ENCODE measurements around the gene XPC.
"Not testable (repeated sequence)": the region's sequence is repeated elsewhere in the genome, so short reads cannot be mapped to it uniquely, and the experiment has no call there.

XPC gene

GRCh38 chr3:14178247-14179113 lies at the start of gene XPC, which contains the start of gene LSM3:
Gene XPC, minus strand, starts transcription at chr3:14178601. Its CDS starts 33 bp downstream, at chr3:14178568.
Gene LSM3, plus strand, starts transcription at chr3:14178817. Its CDS starts 44 bp downstream, at chr3:14178861.
- DNase-seq (ENCODE audit: extremely low read depth, insufficient read length), result peak; percentile 99
- Histone ChIP-seq H3K27me3 (replicated peaks; ENCODE audit: control insufficient read depth, insufficient read depth, low read length) (no peaks in the 10 kb centered on the region), H3K4me3 (replicated peaks; ENCODE audit: low read depth, low read length) (peak within 1 kb of the TSS; percentile 81), H3K36me3 (ENCODE audit: control insufficient read depth, insufficient read depth, low read length) (no peaks in the 10 kb centered on the region)
- TF ChIP-seq, protein P1, sequence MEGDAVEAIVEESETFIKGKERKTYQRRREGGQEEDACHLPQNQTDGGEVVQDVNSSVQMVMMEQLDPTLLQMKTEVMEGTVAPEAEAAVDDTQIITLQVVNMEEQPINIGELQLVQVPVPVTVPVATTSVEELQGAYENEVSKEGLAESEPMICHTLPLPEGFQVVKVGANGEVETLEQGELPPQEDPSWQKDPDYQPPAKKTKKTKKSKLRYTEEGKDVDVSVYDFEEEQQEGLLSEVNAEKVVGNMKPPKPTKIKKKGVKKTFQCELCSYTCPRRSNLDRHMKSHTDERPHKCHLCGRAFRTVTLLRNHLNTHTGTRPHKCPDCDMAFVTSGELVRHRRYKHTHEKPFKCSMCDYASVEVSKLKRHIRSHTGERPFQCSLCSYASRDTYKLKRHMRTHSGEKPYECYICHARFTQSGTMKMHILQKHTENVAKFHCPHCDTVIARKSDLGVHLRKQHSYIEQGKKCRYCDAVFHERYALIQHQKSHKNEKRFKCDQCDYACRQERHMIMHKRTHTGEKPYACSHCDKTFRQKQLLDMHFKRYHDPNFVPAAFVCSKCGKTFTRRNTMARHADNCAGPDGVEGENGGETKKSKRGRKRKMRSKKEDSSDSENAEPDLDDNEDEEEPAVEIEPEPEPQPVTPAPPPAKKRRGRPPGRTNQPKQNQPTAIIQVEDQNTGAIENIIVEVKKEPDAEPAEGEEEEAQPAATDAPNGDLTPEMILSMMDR (IDR thresholded peaks at IDR 0.05; ENCODE audit: insufficient read depth, low read length, poor library complexity, severe bottlenecking), result no peak

GRCh38 chr3:14227856-14228255 lies 49.5 kb upstream of the XPC start:
- no peak for DNase-seq (ENCODE audit: extremely low read depth, insufficient read length)
- TF ChIP-seq, protein P1 (IDR thresholded peaks at IDR 0.05; ENCODE audit: insufficient read depth, low read length, poor library complexity, severe bottlenecking), result no peak
- Histone ChIP-seq H3K27me3 (replicated peaks; ENCODE audit: control insufficient read depth, insufficient read depth, low read length) (no peaks in the 10 kb centered on the region), H3K36me3 (ENCODE audit: control insufficient read depth, insufficient read depth, low read length) (no peaks in the 10 kb centered on the region), H3K4me3 (replicated peaks; ENCODE audit: low read depth, low read length) (no peak overlapping the region)

DNA sequence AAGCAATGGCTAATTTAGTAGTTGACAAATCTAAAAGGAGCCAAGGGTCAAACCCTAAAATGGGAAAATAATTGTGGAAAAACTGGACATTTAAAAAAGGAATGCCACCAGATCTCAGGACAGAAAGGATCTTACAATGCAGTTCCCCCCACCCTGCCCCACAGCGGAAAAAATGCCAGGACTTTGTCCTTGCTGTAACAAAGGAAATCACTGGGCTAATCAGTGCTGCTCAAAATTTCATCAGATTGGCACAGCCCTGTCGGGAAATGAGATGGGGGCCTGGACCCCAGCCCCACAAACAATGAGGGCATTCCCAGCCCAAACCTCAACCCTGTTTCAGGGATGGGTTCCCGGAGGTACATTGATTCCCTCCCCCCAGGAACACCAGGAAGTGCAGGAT lies 48.0 kb upstream of the XPC start:
- not testable (repeated sequence) for H3K36me3 ChIP-seq (ENCODE audit: control insufficient read depth, insufficient read depth, low read length); H3K4me3 ChIP-seq (replicated peaks; ENCODE audit: low read depth, low read length); H3K27me3 ChIP-seq (replicated peaks; ENCODE audit: control insufficient read depth, insufficient read depth, low read length); DNase-seq (ENCODE audit: extremely low read depth, insufficient read length)

DNA sequence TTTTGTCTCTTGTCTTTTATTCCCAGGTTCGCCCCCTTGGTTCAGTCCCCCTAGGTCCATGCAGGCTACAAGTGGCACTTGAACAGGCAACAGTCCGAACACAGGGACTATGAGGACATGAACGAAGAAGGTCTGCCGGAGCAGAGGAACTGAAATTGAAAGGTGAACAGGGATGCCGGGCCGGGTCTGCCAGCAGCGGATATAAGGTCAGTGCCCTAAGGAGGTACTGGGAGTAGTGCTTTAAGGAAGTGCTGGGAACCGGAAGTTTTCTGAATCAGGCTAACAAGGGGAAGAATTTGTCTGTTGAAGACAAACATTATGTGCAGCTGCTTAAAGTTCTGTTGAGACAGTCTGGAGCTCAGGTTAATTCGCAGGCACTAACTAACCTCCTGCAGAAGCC lies 47.0 kb upstream of the XPC start:
- TF ChIP-seq, protein P1 (IDR thresholded peaks at IDR 0.05; ENCODE audit: insufficient read depth, low read length, poor library complexity, severe bottlenecking), result no peak
- no peak for DNase-seq (ENCODE audit: extremely low read depth, insufficient read length)
- no peaks in the 10 kb centered on the region for H3K36me3 ChIP-seq (ENCODE audit: control insufficient read depth, insufficient read depth, low read length)

GRCh38 chr3:14224895-14225294 lies 46.5 kb upstream of the XPC start:
- DNase-seq (ENCODE audit: extremely low read depth, insufficient read length), result no peak
- TF ChIP-seq, protein P1 (IDR thresholded peaks at IDR 0.05; ENCODE audit: insufficient read depth, low read length, poor library complexity, severe bottlenecking), result no peak
- H3K4me3 ChIP-seq (replicated peaks; ENCODE audit: low read depth, low read length), result no peak overlapping the region
- no peaks in the 10 kb centered on the region for H3K36me3 ChIP-seq (ENCODE audit: control insufficient read depth, insufficient read depth, low read length)
- no peaks in the 10 kb centered on the region for H3K27me3 ChIP-seq (replicated peaks; ENCODE audit: control insufficient read depth, insufficient read depth, low read length)

More for the DNA sequence above, 47.0 kb upstream of the XPC start:
- Histone ChIP-seq H3K27me3 (replicated peaks; ENCODE audit: control insufficient read depth, insufficient read depth, low read length) (no peaks in the 10 kb centered on the region), H3K4me3 (replicated peaks; ENCODE audit: low read depth, low read length) (no peak overlapping the region)

- Histone ChIP-seq H3K36me3 (ENCODE audit: control insufficient read depth, insufficient read depth, low read length) (no peaks in the 10 kb centered on the region), H3K4me3 (replicated peaks; ENCODE audit: low read depth, low read length) (no peak overlapping the region), H3K27me3 (replicated peaks; ENCODE audit: control insufficient read depth, insufficient read depth, low read length) (no peaks in the 10 kb centered on the region)
- no peak for DNase-seq (ENCODE audit: extremely low read depth, insufficient read length)
- TF ChIP-seq, protein P1 (IDR thresholded peaks at IDR 0.05; ENCODE audit: insufficient read depth, low read length, poor library complexity, severe bottlenecking), result no peak
Measured at GRCh38 chr3:14223595-14223994, 45.2 kb upstream of the XPC start.
